PC-3 (cell line): ENCODE results near the gene TMEM52. TPM values are rescaled to one million over a fixed set of nuclear protein-coding genes. Genes with fewer than 3 reads are reported as not detected.

Source experiments
- ATAC-seq: fragments of 200-7000 bp; cut with Tn5 transposase; 2 replicates; pipeline ENCODE4 v1.9.1; 2020; ENCODE audit warnings: mild to moderate bottlenecking, moderate library complexity
- BruUV-seq: library from RNA; stranded (reverse); fragments of 400-500 nt; replicated peaks from 2 replicates; lab custom pipeline; 2021; lab: Mats Ljungman, UMichigan
- CTCF ChIA-PET: fragments of 300-600 bp; sonication (Branson Sonifier 250); formaldehyde crosslinking; loops from one replicate; lab custom pipeline; 2022; ENCODE audit warnings: antibody characterized with exemption; lab: Charles Lee
- POLR2A ChIA-PET: fragments of 300-600 bp; sonication (Branson Sonifier 250); formaldehyde crosslinking; loops from one replicate; lab custom pipeline; 2022; ENCODE audit warnings: antibody characterized with exemption; ENCODE audit not compliant: unreplicated experiment; lab: Charles Lee
- DNase-seq: peaks from one replicate; pipeline ENCODE4 v3.0.0-alpha.2; 2015
- H2AFZ ChIP-seq: fragments of 300-600 bp; sonication (generic); 2 replicates; pipeline ENCODE4 v1.6.0; 2016; ENCODE audit warnings: antibody characterized with exemption, low read length
- H3F3A ChIP-seq: fragments of 300-600 bp; sonication (generic); one replicate; pipeline ENCODE4 v1.6.0; 2017; ENCODE audit warnings: antibody characterized with exemption, low read length, control low read depth, mild to moderate bottlenecking; ENCODE audit not compliant: unreplicated experiment
- H3K27ac ChIP-seq: fragments of 300-600 bp; sonication (generic); 2 replicates; pipeline ENCODE4 v1.5.1; 2016; ENCODE audit warnings: mild to moderate bottlenecking, low read length
- H3K27me3 ChIP-seq: fragments of 300-600 bp; sonication (generic); 2 replicates; pipeline ENCODE4 v1.6.1; 2016; ENCODE audit warnings: low read length, mixed read lengths
- H3K36me3 ChIP-seq: fragments of 300-600 bp; sonication (generic); 2 replicates; pipeline ENCODE4 v1.6.1; 2016; ENCODE audit warnings: low read depth, mixed run types, low read length, mixed read lengths
- H3K4me1 ChIP-seq: fragments of 300-600 bp; sonication (generic); 2 replicates; pipeline ENCODE4 v1.5.1; 2016; ENCODE audit warnings: low read length; ENCODE audit not compliant: insufficient read depth
- H3K4me2 ChIP-seq: fragments of 300-600 bp; sonication (generic); 2 replicates; pipeline ENCODE4 v1.6.0; 2016; ENCODE audit warnings: low read length
- H3K4me3 ChIP-seq: fragments of 300-600 bp; sonication (generic); 2 replicates; pipeline ENCODE4 v1.5.1; 2016; ENCODE audit warnings: mild to moderate bottlenecking, low read length, mixed read lengths
- H3K79me2 ChIP-seq: fragments of 300-600 bp; sonication (generic); 2 replicates; pipeline ENCODE4 v1.6.1; 2017; ENCODE audit warnings: low read length, mixed read lengths
- H3K9ac ChIP-seq: fragments of 300-600 bp; sonication (generic); 2 replicates; pipeline ENCODE4 v1.6.0; 2016; ENCODE audit warnings: mild to moderate bottlenecking, low read length
- H3K9me2 ChIP-seq: fragments of 300-600 bp; sonication (generic); replicated peaks from 2 replicates; pipeline ENCODE4 v1.6.1; 2016; ENCODE audit warnings: mixed run types, low read length, mixed read lengths
- H3K9me3 ChIP-seq: fragments of 300-600 bp; sonication (generic); 2 replicates; pipeline ENCODE4 v1.6.1; 2016; ENCODE audit warnings: low read length, mixed read lengths
- H4K20me1 ChIP-seq: fragments of 300-600 bp; sonication (generic); 2 replicates; pipeline ENCODE4 v1.6.1; 2016; ENCODE audit warnings: low read length, mixed read lengths
- EZH2 ChIP-seq: fragments of 300-600 bp; sonication (generic); IDR thresholded peaks from one replicate; pipeline ENCODE4 v1.6.1; 2017; ENCODE audit warnings: antibody characterized with exemption, mild to moderate bottlenecking, low read length; ENCODE audit not compliant: unreplicated experiment
- EZH2phosphoT487 ChIP-seq: fragments of 300-600 bp; sonication (generic); IDR thresholded peaks from 2 replicates; pipeline ENCODE4 v1.6.1; 2018; ENCODE audit warnings: mild to moderate bottlenecking, antibody characterized with exemption, low read length, borderline replicate concordance
- intact Hi-C: fragments of 100-400 bp; cut with micrococcal nuclease; formaldehyde crosslinking; loops from 2 replicates; pipeline ENCODE4 v1.9.0; 2023
- total RNA-seq: library from RNA; depleted of rRNA; stranded (reverse); fragments of >200 nt; gene quantifications from 2 replicates; pipeline ENCODE4 v1.2.3, GENCODE V29; 2014
- TF ChIP-seq, protein P1 (sequence below): fragments of 300-600 bp; sonication (generic); conservative IDR thresholded peaks from 2 replicates; pipeline ENCODE4 v1.5.1; 2017; ENCODE audit warnings: antibody characterized with exemption, low read depth, mild to moderate bottlenecking, low read length

The TMEM52 gene
- total RNA-seq, 1 experiment from 2014 or later: 22.6 TPM

DNA sequence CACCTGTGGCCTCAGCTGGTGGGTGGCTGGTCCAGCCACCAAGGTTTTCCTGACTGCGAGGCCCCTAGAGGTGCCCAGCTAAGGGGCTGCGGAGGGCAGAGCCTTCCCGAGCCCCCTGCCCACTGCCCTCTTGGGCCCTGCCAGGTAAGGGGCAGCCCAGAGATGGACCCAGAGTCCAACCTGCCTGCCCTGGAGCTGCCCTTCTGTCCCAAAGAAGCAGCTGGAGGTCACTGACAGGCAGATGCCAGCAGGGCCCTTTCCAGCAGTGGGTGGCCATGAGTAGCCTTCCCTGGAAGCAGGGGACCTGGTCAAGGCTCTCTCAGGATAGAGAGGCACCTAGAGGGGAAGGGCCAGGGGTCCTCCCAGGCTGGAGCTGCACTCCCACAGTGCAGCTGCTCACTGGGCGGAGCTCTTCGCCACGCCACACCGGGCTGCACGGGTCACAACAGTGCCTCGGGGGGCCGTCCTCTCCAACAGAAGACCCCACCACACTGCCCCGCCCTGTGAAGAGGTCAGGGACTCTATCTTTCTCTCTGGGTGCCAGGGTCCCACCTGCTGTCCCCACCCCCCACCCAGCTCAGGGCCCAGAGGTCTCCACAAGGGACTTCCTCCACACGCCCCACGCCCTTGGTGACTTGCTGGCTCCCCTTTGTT lies 17.3 kb downstream of the TMEM52 start:
- ChIA-PET CTCF (no interaction called here), POLR2A (no interaction called here)
- intact Hi-C loops: loop anchor here (10.0 kb wide), 1 partner anchor 217 kb away; no protein-coding TSS in a partner anchor
- no peak for DNase-seq
- Histone ChIP-seq H3K4me2 (no peak overlapping the region), H3K4me3 (no peak overlapping the region), H3F3A (no peaks in the 10 kb centered on the region), H2AFZ (no peak overlapping the region), H3K27ac (no peak overlapping the region), H3K9me3 (no peaks in the 10 kb centered on the region), H3K79me2 (no peaks in the 10 kb centered on the region), H3K9ac (no peak overlapping the region), H3K4me1 (peaks cover 4% of the 10 kb centered on the region; the same call in 1 of the 2 replicates), H3K27me3 (no peaks in the 10 kb centered on the region), H3K36me3 (no peaks in the 10 kb centered on the region), H3K9me2 (no peaks in the 10 kb centered on the region), H4K20me1 (no peaks in the 10 kb centered on the region)
- ATAC-seq: no peak
- BruUV-seq: no TSS peak
- TF ChIP-seq, protein P1, sequence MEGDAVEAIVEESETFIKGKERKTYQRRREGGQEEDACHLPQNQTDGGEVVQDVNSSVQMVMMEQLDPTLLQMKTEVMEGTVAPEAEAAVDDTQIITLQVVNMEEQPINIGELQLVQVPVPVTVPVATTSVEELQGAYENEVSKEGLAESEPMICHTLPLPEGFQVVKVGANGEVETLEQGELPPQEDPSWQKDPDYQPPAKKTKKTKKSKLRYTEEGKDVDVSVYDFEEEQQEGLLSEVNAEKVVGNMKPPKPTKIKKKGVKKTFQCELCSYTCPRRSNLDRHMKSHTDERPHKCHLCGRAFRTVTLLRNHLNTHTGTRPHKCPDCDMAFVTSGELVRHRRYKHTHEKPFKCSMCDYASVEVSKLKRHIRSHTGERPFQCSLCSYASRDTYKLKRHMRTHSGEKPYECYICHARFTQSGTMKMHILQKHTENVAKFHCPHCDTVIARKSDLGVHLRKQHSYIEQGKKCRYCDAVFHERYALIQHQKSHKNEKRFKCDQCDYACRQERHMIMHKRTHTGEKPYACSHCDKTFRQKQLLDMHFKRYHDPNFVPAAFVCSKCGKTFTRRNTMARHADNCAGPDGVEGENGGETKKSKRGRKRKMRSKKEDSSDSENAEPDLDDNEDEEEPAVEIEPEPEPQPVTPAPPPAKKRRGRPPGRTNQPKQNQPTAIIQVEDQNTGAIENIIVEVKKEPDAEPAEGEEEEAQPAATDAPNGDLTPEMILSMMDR: no peak
- no peak for TF ChIP-seq EZH2
- TF ChIP-seq EZH2phosphoT487: no peak

DNA sequence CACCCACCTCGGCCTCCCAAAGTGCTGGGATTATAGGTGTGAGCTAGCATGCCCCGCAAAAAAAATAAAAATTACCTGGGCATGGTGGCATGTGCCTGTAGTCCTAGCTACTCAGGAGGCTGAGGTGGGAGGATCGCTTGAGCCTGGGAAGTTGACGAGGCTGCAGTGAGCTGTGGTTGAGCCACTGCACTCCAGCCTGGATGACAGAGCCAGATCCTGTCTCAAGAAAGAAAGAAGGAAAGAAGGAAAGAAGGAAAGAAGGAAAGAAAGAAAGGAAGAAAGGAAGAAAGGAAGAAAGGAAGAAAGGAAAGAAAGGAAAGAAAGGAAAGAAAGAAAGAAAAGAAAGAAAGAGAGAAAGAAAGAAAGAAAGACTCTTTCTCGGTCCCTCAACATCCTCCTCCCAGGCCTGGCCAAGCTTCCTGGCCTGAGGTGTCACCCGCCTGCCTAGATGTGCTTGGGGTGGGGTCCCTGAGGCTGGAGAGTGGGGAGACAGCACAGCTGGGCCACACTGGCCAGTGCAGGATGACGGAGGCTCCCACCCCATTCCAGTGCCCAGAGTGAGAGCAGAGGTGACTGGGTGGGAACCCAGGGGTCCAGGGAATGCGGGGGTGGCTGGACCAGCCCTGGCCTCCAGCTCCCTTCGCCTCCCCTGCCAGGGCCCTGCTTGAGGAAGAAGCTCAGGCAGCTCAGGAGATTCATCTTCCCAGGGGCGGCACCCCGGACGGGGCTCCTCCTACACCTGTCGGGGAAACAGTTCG lies 18.0 kb downstream of the TMEM52 start:
- H4K20me1 ChIP-seq: no peaks in the 10 kb centered on the region
- H3K4me2 ChIP-seq: no peak overlapping the region
- H3K79me2 ChIP-seq: no peaks in the 10 kb centered on the region
- ChIA-PET CTCF (no interaction called here), POLR2A (interaction anchor here (0.7 kb wide), 1 partner anchor 9 kb away, joined by 47 read pairs; no protein-coding TSS in a partner anchor)
- no peaks in the 10 kb centered on the region for H3K36me3 ChIP-seq
- no peak overlapping the region for H3K4me3 ChIP-seq
- no TSS peak for BruUV-seq
- H3K27ac ChIP-seq: no peak overlapping the region
- no peak overlapping the region for H2AFZ ChIP-seq
- H3K9ac ChIP-seq: no peak overlapping the region
- H3K4me1 ChIP-seq: peaks cover 4% of the 10 kb centered on the region; the same call in 1 of the 2 replicates
- intact Hi-C loops: loop anchor here (10.0 kb wide), 1 partner anchor 216 kb away; no protein-coding TSS in a partner anchor
- no peaks in the 10 kb centered on the region for H3K9me3 ChIP-seq
- no peaks in the 10 kb centered on the region for H3K9me2 ChIP-seq
- ATAC-seq (no peak), DNase-seq (no peak)
- no peaks in the 10 kb centered on the region for H3K27me3 ChIP-seq
- no peaks in the 10 kb centered on the region for H3F3A ChIP-seq
- TF ChIP-seq EZH2phosphoT487 (no peak), EZH2 (no peak)
- TF ChIP-seq, protein P1: no peak
